ENCODE results near the gene CHPF2. TPM values are rescaled to one million over a fixed set of nuclear protein-coding genes. Genes with fewer than 3 reads are reported as not detected.

Gene CHPF2
- total and polyA plus RNA-seq, 2 of the 13 experiments (the other 11 are each of a cell fraction or from before 2014, with no cell fraction given), result 15.4 to 21.5 TPM

- TF ChIP-seq, protein P1, sequence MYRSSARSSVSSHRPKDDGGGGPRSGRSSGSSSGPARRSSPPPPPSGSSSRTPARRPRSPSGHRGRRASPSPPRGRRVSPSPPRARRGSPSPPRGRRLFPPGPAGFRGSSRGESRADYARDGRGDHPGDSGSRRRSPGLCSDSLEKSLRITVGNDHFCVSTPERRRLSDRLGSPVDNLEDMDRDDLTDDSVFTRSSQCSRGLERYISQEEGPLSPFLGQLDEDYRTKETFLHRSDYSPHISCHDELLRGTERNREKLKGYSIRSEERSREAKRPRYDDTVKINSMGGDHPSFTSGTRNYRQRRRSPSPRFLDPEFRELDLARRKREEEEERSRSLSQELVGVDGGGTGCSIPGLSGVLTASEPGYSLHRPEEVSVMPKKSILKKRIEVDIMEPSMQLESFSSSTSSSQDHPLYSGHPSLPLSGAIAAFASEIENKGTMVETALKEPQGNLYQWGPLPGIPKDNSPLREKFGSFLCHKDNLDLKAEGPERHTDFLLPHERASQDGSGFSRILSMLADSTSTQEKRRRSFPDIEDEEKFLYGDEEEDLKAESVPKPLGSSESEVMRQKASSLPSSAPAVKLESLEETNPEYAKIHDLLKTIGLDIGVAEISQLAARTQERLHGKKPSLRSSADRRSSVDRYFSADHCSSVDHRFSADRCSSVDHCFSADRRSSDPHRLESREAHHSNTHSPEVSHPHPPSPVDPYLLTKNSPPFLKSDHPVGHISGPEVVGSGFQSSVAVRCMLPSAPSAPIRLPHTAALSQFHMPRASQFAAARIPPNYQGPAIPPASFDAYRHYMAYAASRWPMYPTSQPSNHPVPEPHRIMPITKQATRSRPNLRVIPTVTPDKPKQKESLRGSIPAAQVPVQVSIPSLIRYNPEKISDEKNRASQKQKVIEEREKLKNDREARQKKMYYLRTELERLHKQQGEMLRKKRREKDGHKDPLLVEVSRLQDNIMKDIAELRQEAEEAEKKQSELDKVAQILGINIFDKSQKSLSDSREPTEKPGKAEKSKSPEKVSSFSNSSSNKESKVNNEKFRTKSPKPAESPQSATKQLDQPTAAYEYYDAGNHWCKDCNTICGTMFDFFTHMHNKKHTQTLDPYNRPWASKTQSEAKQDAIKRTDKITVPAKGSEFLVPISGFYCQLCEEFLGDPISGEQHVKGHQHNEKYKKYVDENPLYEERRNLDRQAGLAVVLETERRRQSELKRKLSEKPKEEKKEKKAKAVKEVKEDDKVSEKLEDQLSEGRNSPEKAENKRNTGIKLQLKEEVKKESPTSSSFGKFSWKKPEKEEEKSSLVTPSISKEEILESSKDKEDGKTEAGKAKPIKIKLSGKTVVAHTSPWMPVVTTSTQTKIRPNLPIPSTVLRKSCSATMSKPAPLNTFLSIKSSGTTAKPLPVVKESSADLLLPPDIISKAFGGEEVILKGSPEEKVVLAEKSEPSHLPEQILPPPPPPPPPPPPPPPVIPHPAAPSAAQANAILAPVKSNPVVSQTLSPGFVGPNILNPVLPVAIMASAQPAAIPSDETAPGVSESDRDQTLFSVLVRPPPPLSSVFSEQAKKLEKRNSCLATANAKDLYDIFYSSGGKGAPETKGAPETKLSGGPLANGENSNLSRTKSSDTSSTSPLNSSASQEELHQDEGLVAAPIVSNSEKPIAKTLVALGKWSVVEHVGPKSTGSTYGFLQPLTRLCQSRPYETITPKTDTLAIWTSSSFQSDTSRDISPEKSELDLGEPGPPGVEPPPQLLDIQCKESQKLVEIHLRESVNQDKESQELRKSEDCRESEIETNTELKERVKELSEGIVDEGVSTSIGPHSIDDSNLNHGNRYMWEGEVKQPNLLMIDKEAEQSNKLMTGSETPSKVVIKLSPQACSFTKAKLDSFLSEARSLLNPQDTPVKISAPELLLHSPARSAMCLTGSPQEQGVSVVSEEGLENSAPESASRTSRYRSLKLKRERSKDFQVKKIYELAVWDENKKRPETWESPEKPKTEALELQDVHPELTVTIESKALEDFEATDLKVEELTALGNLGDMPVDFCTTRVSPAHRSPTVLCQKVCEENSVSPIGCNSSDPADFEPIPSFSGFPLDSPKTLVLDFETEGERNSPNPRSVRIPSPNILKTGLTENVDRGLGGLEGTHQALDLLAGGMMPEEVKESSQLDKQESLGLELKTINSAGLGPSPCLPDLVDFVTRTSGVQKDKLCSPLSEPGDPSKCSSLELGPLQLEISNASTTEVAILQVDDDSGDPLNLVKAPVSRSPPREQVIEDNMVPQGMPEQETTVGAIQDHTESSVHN (CRISPR knock-in tag; IDR thresholded peaks at IDR 0.05), result no peak
- no peak for TF ChIP-seq ZNF101 (CRISPR knock-in tag; IDR thresholded peaks at IDR 0.05; ENCODE audit: borderline replicate concordance, low read depth)
- TF ChIP-seq JUN (CRISPR knock-in tag; IDR thresholded peaks at IDR 0.05), result no peak
- no peak for TF ChIP-seq ZBTB34 (CRISPR knock-in tag; IDR thresholded peaks at IDR 0.05)
- TF ChIP-seq ZNF619 (CRISPR knock-in tag; IDR thresholded peaks at IDR 0.05), result no peak
- no peak for TF ChIP-seq USF2 (IDR thresholded peaks at IDR 0.05; ENCODE audit: low read depth, low read length)
- TF ChIP-seq USF2 (CRISPR knock-in tag; IDR thresholded peaks at IDR 0.05; ENCODE audit: borderline replicate concordance), result no peak
- TF ChIP-seq PCBP1 (IDR thresholded peaks at IDR 0.05; ENCODE audit: borderline replicate concordance, low read depth, low read length), result no peak
Observed at GRCh38 chr7:151260471-151260870, 28.2 kb downstream of the CHPF2 start (continued).

Measured in HepG2 (cell line).